GM18505 (cell line): Measurements from ENCODE around the gene CIB4.

ENCODE experiments used
- ATAC-seq: cut with Tn5 transposase; IDR thresholded peaks from one replicate; pipeline ENCODE4 v1.9.1; 2021; ENCODE audit not compliant: unreplicated experiment
- POLR2A ChIP-seq: IDR thresholded peaks from 4 replicates; pipeline ENCODE4 v1.6.1; 2011; ENCODE audit warnings: borderline replicate concordance; ENCODE audit not compliant: insufficient read depth, insufficient read length; ENCODE audit errors: extremely low read depth

CIB4 gene

DNA sequence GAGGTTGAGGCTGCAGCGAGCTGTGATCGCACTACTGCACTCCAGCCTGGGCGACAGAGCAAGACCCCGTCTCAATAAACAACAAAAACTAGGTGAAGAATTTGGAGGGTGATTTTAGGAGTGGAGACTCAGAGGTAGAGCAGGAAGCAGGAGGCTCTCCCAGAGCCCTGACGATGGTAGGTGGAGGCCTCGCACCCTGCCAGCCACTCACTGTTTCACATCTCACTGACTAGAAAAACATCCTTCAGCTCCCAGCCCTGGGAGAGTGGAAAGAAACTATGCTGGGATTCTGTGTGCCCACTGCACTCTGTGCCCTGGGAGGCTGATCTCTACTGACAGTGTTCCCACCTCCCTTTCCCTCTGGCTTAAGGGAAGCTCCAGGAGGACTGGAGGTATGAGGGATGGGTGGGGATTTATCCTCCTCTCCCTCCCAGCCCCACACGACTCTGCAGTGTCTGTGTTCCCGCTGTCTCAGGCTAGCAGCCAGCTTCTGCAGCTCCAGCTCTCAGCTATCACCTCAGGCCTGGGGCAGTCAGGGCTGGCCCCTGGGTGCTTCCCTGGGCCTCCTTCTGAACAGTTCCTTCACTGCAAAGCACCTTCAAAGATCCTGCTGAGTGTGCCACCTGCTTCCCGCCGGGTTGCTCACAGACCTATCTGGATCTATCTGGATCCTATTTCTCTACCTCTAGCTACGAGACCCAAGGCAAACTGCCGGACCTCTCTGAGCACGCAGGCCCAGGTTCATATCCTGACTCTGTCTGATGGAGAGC lies 9.6 kb downstream of the CIB4 start:
- ATAC-seq = no peak

DNA sequence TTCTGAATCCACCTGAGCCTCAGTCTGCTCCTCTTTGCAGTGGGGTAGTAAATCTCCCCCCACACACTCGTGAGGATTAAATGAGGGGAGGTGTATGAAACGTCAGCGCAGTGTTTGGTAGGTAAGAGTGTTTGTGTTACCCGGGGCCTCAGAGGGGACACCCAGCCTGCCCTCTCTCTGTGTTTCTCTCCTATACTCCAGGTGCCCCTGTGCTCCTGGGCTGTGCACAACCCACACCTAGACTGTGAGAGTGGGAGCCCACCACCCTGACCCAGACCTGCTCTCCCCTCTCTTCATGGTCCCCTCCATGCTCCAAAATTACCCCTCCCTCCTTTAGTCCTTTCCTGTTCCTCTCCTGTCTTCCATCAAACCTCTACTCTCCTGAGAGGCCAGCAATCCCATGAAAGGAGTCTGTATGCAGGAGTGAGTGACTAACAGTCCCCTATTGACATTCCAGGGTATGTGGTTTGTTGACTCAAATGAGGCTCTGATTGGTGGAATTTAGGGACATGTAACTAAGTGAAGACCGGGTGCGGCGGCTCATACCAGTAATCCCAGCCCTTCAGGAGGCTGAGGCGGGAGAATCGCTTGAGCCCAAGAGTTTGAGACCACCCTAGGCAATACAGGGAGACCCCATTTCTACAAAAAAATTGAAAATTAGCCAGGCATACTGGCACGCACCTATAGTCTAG lies 10.4 kb downstream of the CIB4 start:
- TF ChIP-seq POLR2A = no peak
- ATAC-seq = no peak

More for the DNA sequence above, 9.6 kb downstream of the CIB4 start:
- TF ChIP-seq POLR2A = no peak

DNA sequence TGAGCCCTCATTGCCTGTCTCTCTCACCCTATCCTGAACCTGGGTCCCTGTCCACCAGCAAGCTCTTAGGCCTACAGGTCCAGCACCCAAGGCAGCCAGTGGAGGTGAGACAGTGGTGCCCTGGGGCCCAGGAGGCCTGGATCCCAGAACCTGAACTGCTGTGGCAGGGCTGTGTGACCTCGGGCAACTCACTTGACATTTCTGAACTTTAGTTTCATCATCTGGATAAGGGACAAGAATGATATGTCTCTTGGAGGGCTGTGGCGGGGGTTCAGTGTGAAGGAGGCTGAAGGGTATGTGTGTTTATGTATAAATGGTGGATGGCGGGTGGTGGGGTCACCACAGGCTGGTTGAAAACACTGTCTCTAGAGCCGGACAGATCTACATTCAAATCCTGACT lies 10.9 kb downstream of the CIB4 start:
- no peak for TF ChIP-seq POLR2A
- ATAC-seq = no peak

DNA sequence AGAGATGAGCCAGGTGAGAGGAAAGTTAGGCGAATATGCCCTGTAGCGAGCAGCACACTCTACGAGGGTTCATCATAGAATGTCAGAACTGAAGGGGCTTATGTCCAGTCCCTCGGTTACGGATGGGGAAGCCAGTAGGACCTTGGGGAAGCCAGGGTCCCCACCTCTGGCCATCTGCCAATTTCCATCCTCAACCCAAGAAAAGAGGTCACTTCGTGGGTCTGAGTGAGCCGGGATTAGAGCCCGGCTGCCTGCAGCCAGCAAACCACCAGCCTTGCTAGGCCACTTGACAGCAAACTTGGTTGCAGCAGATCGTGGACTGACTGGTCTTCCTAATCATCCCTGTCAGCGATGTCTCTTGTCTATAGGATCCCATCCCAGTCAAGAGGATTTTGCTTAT lies 11.4 kb downstream of the CIB4 start:
- no peak for ATAC-seq

DNA sequence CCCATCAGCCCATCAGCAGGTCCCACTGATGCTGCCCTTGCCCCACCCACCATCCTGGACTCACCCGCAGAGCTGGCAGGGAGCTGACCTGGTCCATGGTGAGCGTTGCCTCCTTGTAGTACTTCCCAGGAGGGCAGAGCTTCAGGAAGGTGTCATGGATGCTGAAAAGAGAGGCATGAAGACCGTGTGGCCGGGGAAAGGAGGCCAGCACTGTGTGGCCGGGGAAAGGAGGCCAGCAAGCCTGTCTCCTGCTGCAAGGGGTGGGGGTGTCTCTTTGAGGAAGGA lies 11.9 kb downstream of the CIB4 start:
- no peak for TF ChIP-seq POLR2A
- no peak for ATAC-seq

More for the DNA sequence above, 11.4 kb downstream of the CIB4 start:
- TF ChIP-seq POLR2A = no peak

DNA sequence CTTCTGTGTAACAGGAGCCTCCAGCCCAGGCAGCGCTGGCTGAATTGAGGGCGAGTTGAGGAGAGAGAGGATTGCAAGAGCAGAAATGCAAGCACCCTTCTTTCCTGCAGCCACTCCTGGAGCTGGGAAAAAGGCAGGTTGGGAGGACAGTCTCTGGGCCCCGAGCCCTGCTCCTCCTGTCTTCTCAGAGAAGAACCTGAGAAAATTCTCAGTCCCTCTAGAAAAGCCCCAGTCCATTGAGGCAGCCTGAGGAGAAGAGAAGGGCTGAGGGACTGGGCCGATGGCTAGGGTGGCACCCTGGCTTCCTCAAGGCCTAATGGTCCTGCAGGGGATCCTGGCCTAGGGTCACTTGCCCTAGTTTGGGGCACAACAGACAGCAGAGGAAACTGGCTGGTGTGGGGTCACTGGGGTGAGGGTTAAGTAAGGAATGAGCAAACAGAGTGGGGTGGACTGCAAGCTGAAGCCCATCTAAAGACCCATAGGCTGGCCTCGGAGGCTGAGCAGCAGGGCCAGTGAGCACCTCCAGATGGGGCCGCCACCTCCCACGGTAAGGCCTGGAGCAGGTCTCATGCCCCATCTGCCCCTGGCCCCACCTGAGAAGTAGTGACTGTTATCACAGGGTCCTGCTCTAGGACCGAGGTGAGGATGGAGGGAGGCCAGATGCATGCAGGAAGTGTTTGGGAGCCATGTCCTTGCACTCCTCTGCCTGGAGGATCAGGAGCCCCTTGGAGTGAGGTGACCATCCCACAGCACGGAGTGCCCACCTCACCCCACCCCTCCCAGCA lies 12.4 kb downstream of the CIB4 start:
- ATAC-seq = no peak
- no peak for TF ChIP-seq POLR2A

DNA sequence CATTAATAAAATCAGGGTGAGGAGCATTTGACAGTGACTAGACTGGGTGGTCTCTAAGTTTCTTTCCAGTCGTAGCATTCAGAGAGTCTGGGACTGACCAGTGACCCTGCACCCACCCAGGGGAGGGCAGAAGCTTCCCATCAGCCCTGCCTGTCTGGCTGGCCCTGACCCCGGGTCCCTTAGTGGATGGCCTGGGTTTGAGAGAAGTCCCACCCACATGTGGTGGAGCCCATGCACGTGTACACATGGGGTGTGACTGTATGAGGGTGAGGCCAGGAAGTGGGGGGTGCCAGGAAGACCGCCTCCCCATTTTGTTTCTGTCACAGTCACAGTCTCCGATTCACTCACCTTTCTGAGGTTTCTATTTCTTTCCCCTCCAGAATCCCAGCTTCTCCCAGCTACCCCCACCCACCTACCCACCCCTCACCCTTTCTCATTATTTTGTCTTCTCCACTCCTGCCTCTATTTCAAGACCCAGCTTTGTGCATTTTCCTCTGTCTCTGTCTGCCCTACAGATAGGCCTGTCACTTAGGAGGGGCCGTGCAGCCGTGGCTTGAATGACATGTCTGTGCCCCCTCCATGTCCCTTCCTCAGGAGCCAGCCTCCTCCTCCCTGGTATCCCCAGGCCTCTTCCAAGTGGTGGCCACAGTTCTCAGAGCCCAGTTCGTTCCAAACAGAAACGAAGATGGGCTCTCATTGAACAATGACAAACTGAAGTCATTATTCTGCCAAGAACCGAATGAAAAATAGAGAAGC lies 13.6 kb downstream of the CIB4 start:
- no peak for TF ChIP-seq POLR2A
- ATAC-seq = no peak

DNA sequence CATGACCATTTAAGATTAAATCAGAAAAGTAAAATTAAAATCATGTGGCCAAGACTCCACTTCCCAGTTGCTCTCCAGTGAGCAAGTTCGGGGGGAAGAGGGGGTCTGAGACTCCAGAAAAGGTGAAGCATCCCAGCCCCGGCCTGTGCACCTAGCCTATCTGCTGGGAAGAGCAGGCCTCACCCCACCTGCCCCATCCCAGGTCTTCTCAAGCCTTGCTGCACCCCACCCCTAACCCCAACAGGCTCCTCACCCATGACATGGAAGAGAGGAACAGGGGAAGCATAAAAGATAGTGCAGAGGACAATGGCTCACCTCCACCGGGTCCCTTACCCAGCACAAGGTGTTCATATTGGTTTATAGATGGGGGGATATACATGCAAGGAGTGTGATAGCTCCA lies 14.6 kb downstream of the CIB4 start:
- TF ChIP-seq POLR2A = no peak
- no peak for ATAC-seq

DNA sequence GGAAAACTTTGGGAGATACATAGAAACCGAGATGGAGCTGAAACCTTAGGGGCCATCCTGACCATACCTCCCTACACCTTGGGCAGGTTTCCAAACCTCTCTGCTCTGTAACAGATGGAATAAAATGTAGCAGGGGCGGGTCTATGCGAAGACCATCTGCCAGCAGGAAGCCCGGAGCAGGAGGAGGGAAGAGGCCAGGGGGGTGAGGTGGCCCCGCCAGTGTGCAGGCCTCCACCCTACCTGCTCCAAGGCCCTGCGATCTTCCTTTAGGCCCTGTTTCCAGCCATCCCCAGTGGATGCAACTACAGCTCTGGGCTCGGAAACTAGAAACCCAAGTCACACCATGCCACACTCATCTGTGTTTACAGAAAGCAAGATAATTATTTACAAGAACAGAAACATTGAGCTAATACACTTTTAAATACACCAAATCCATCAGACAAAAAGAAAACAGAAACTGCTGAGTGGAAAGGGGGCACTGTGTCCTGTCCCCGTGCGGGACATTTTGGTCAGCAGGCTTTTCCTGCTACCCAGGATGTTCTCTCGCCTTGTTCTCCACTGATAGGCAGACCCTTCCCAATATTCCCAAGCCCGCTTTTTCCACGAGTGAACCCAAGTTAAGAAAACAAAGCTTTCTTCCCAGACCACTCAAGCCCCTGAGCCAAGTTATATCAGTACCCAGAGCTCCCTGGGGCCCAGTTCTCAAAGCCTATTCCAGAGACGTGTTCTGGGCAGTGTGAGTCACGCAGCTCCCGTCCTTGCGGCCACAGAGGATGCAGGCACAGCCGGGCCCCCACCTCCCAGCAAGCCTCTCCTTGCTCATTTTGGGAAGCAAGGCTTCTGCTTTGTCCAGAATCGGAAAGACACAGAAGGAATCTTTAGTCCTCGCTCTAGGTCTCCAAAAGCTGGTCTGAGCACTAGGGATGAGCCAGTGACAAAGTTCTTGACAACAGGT lies 17.3 kb downstream of the CIB4 start:
- no peak for ATAC-seq
- TF ChIP-seq POLR2A = no peak

DNA sequence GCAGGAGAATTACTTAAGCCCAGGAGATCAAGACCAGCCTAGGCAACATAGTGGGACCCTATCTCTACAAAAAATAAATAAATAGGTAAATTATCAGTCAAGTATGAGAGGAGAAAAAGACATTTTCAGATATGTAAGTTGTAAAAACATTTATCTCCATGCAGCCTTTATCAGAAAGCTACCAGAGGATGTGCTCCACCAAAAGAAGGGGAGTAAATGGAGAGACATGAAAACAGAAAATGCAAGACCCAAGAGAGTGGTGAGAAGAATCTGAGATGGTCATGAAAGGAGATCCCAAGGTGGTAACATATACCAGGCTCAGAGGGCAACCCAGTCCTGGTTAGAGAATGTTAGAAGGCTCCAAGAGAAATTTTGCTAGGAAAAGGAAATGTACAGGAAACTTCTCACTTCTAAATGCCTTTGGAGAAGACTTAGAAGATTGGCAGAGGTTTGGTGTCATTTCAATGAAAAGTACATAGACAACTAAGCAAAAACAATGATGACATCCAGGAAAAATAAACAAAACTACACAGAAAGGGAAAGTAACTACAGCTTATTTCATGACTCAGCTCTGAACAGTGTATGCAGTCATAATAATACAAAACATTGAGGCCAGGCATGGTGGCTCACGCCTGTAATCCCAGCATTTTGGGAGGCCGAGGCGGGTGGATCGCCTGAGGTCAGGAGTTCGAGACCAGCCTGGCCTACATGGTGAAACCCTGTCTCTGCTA lies 19.5 kb downstream of the CIB4 start:
- ATAC-seq = no peak
- no peak for TF ChIP-seq POLR2A

DNA sequence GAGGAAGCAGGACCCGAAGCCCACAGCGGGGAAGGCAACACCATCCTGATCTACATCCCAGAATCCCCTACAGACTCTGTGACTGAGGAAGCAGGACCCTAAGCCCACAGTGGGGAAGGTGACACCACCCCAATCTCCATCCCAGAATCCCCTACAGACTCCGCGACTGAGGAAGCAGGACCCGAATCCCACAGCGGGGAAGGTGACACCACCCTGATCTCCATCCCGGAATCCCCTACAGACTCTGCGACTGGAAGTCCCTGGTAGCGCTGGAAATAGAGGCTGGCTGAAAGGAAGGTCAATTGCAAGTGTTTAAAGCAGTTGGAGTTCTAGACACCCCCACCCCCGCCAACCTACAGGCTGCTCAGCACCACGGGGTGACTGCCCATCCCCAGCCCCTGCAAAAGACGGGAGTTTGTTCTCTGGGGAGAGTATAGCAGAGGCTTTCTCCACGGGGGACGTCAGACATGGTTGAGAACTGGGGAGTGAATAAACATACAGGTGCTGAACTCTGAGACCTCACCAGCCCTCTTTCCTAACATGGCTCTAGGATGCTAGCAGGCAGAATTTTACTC lies 21.0 kb downstream of the CIB4 start:
- no peak for ATAC-seq
- no peak for TF ChIP-seq POLR2A
